Activated T-helper 2 cell treated with anti-CD3 and anti-CD28 coated beads, Interferon-gamma antibody, Interleukin-2, Interleukin-4, amounts not matched to agents 10 μg/mL and 5 μg/mL and 100 μg/mL, durations not matched to agents 14 hours and 24 hours and 36 hours (primary cell): ENCODE data around the gene GTF3C4. TPM values are rescaled to one million over a fixed set of nuclear protein-coding genes. Genes with fewer than 3 reads are reported as not detected.
"Not testable (repeated sequence)": the region's sequence is repeated elsewhere in the genome, so short reads cannot be mapped to it uniquely, and the experiment has no call there.

Experiments used
- DNase-seq: peaks from one replicate; pipeline ENCODE4 v3.0.0; 2021; ENCODE audit warnings: low spot score
- H3K27ac Mint-ChIP-seq: one replicate; pipeline ENCODE4 v1.8.0; 2021; ENCODE audit warnings: mixed read lengths
- H3K27me3 Mint-ChIP-seq: one replicate; pipeline ENCODE4 v1.8.0; 2021; ENCODE audit warnings: low read depth, mixed read lengths
- H3K36me3 Mint-ChIP-seq: one replicate; pipeline ENCODE4 v1.8.0; 2021; ENCODE audit warnings: low read depth, mixed read lengths
- H3K4me1 Mint-ChIP-seq: one replicate; pipeline ENCODE4 v1.8.0; 2021; ENCODE audit warnings: low read depth, mixed read lengths
- H3K4me3 Mint-ChIP-seq: one replicate; pipeline ENCODE4 v1.8.0; 2021; ENCODE audit warnings: low read depth, mild to moderate bottlenecking, moderate library complexity, mixed read lengths
- H3K9me3 Mint-ChIP-seq: one replicate; pipeline ENCODE4 v1.8.0; 2021; ENCODE audit warnings: mixed read lengths
- intact Hi-C: fragments of 100-400 bp; cut with micrococcal nuclease; formaldehyde crosslinking; loops from one replicate; pipeline ENCODE4 v1.15.1; 2023
- total RNA-seq: library from RNA; stranded (reverse); gene quantifications from 2 replicates; pipeline ENCODE4 v1.2.3, GENCODE V29; 2022

GTF3C4 gene
- total RNA-seq, 1 donor from 2014 or later: 17.7 TPM

DNA sequence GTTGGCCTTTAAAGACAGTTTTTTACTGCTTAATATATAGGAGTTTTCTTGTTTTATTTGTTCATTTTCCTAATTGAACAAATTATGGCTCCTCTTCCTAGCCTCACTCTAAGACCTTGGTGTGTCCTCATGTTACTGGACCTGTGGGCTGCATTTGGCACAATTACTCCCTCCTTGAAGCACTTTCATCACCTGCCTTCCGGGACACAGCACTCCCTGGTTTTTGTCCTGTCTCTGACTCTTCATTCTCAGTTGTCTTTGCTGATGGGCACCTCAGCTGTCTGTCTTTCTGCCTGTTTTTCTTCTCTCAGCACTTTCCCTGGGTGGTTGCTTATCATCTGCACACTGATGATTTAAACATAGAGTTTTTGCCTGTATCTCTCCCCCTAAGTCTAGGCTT is 13.6 kb downstream of the GTF3C4 start:
- peak overlapping the region; percentile 24 for H3K27ac Mint-ChIP-seq
- no peaks in the 10 kb centered on the region for H3K9me3 Mint-ChIP-seq
- intact Hi-C loops: no loop called here
- no peak overlapping the region for H3K4me3 Mint-ChIP-seq
- H3K27me3 Mint-ChIP-seq: no peaks in the 10 kb centered on the region
- H3K36me3 Mint-ChIP-seq: peaks cover 84% of the 10 kb centered on the region
- H3K4me1 Mint-ChIP-seq: peaks cover 38% of the 10 kb centered on the region
- no peak for DNase-seq

DNA sequence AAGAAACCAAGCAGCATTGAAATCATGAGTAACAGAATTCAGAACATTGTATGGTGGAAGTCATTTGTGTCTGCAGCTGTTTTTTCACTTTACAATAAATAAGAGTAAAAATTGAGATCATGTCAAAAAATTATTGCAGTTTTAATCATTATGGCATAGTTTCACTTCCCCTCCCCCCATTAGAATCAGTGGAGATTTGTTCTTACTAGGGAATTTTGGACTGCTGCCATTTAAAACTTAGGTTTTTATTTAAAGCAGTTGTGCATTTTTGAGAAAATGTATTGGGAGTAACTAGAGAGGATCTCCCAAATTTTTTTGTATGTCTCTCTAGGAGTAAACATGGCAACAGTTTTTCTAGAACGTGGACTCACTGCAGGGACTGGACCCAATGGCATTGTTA is 20.4 kb downstream of the GTF3C4 start:
- no peak for DNase-seq
- H3K4me3 Mint-ChIP-seq: no peak overlapping the region
- peaks cover 78% of the 10 kb centered on the region for H3K36me3 Mint-ChIP-seq

GRCh38 chr9:132694144-132694543 is 23.9 kb downstream of the GTF3C4 start:
- no peak for DNase-seq
- no peak overlapping the region for H3K4me3 Mint-ChIP-seq
- H3K9me3 Mint-ChIP-seq: peaks cover 54% of the 10 kb centered on the region
- peaks cover 2% of the 10 kb centered on the region for H3K4me1 Mint-ChIP-seq
- H3K36me3 Mint-ChIP-seq: peaks cover 51% of the 10 kb centered on the region
- intact Hi-C loops: no loop called here
- H3K27ac Mint-ChIP-seq: no peak overlapping the region
- H3K27me3 Mint-ChIP-seq: peaks cover 3% of the 10 kb centered on the region

More for the DNA sequence above, 20.4 kb downstream of the GTF3C4 start:
- Mint-ChIP-seq H3K9me3 (peaks cover 23% of the 10 kb centered on the region), H3K4me1 (peaks cover 8% of the 10 kb centered on the region), H3K27me3 (no peaks in the 10 kb centered on the region), H3K27ac (no peak overlapping the region)
- intact Hi-C loops: no loop called here

DNA sequence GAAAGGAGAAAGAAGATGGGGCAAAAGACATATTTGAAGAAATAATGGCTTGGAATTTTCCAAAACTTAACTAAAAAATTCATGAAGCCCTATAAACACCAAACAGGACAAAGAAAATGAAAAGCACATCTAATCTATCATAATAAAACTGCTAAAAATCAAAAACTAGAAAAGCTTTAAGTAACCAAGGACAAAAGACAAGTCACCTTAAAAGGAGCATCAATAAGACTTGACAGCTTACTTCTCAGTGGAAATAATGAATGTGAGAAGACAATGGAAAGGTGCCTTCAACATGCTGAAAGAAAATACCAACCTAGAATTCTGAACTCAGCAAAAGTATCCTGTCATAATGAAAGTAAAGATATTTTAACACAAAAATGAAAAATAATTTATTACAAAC is 27.0 kb downstream of the GTF3C4 start:
- H3K36me3 Mint-ChIP-seq: peaks cover 22% of the 10 kb centered on the region
- H3K9me3 Mint-ChIP-seq: peaks cover 54% of the 10 kb centered on the region
- DNase-seq: no peak
- H3K4me3 Mint-ChIP-seq: no peak overlapping the region
- H3K27me3 Mint-ChIP-seq: peaks cover 3% of the 10 kb centered on the region
- no peak overlapping the region for H3K27ac Mint-ChIP-seq
- H3K4me1 Mint-ChIP-seq: peaks cover 2% of the 10 kb centered on the region
- intact Hi-C loops: loop anchor here (5.0 kb wide), 1 partner anchor 105 kb away; no protein-coding TSS in a partner anchor

DNA sequence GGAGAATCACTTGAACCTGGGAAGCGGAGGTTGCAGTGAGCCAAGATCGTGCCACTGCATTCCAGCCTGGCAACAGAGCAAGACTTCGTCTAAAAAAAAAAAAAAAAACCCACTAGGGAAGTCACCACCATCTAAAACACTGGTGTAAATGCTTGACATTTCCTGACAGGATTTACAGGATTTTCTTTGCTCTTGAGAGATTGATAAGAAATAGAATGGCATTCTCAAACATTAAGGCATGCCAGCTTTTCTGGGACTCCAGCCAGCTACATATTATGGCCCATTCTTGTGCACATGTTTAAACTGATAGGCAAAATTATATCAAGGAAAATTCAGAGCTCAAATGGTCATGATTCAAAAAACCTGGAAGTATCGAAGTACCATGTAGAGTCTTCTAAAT is 28.7 kb downstream of the GTF3C4 start:
- no peak for DNase-seq
- H3K27me3 Mint-ChIP-seq: peaks cover 7% of the 10 kb centered on the region
- H3K27ac Mint-ChIP-seq: no peak overlapping the region
- no peak overlapping the region for H3K4me3 Mint-ChIP-seq
- intact Hi-C loops: loop anchor here (5.0 kb wide), 1 partner anchor 103 kb away; no protein-coding TSS in a partner anchor
- peaks cover 48% of the 10 kb centered on the region for H3K9me3 Mint-ChIP-seq
- peaks cover 7% of the 10 kb centered on the region for H3K36me3 Mint-ChIP-seq
- peaks cover 2% of the 10 kb centered on the region for H3K4me1 Mint-ChIP-seq

GRCh38 chr9:132699956-132700355 is 29.7 kb downstream of the GTF3C4 start:
- intact Hi-C loops: loop anchor here (5.0 kb wide), 1 partner anchor 102 kb away; no protein-coding TSS in a partner anchor

DNA sequence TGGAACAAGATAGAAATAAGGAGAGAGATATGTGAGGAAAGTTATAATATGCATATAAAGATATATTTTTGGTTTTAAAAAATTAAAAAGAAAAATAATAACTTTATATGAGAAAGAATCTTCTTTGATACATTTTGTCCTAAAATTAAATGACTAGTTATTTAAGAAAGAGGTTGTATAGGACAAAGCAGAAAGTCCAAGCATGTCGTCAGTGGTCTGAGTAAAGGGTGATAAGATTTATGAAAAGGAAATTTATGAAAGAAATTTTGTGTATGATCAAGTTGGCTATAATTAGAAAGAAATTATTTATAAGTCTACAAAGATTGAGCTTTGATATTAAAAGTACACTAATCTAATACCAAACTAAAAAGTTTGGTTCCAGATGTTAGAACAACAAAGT is 32.0 kb downstream of the GTF3C4 start:
- peaks cover 20% of the 10 kb centered on the region for H3K9me3 Mint-ChIP-seq
- peaks cover 7% of the 10 kb centered on the region for H3K27me3 Mint-ChIP-seq
- no peaks in the 10 kb centered on the region for H3K4me1 Mint-ChIP-seq
- intact Hi-C loops: no loop called here
- peaks cover 3% of the 10 kb centered on the region for H3K36me3 Mint-ChIP-seq
- DNase-seq: no peak
- H3K4me3 Mint-ChIP-seq: no peak overlapping the region
- no peak overlapping the region for H3K27ac Mint-ChIP-seq

More at GRCh38 chr9:132699956-132700355, 29.7 kb downstream of the GTF3C4 start:
- DNase-seq: no peak
- peaks cover 3% of the 10 kb centered on the region for H3K36me3 Mint-ChIP-seq
- H3K4me3 Mint-ChIP-seq: no peak overlapping the region
- peaks cover 7% of the 10 kb centered on the region for H3K27me3 Mint-ChIP-seq
- no peak overlapping the region for H3K27ac Mint-ChIP-seq
- peaks cover 39% of the 10 kb centered on the region for H3K9me3 Mint-ChIP-seq
- no peaks in the 10 kb centered on the region for H3K4me1 Mint-ChIP-seq

DNA sequence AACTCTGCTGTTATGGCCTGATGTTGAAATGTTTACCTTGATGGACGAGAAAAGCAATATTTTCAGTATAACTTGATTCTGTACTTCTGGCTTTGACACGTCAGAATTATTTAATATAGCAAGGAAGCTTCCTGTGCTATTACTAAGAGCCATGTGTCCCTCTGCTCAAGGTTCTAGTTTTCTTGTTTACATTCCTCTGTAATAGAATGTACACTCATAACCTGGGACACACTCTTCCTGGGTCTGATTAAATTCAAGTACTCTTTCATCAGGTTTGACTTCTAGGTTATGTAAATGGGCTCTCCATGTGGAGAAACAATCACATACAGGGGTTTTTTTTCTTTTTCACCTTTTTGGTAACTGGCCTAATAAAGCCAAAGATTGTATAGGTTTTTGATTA is 33.1 kb downstream of the GTF3C4 start:
- H3K27me3 Mint-ChIP-seq: peaks cover 4% of the 10 kb centered on the region
- peaks cover 9% of the 10 kb centered on the region for H3K9me3 Mint-ChIP-seq
- intact Hi-C loops: no loop called here
- no peaks in the 10 kb centered on the region for H3K4me1 Mint-ChIP-seq
- no peak overlapping the region for H3K27ac Mint-ChIP-seq
- DNase-seq: no peak
- H3K4me3 Mint-ChIP-seq: no peak overlapping the region
- H3K36me3 Mint-ChIP-seq: no peaks in the 10 kb centered on the region

DNA sequence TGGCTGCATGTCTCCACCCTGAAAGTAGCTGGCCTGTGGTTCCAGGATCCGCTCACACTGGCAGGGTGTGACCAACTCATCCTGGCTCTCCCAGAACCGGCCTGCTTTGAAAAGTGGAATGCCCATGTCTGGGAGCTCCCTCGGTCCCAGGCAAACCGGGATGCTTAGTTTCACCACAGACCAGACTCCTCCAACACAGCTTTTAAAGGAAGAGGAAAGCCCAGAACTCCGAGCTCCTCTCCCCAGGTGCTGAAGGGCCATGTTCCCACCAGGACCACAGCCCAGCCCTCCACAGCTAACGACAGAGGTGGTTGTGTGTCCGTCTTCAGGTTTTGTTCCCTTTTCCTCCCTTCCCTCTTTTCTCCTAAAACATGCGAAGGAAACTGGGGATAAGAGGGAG is 38.0 kb downstream of the GTF3C4 start:
- H3K36me3 Mint-ChIP-seq: no peaks in the 10 kb centered on the region
- intact Hi-C loops: no loop called here
- H3K27me3 Mint-ChIP-seq: peaks cover 8% of the 10 kb centered on the region
- no peaks in the 10 kb centered on the region for H3K4me1 Mint-ChIP-seq
- H3K9me3 Mint-ChIP-seq: peaks cover 1% of the 10 kb centered on the region
- H3K4me3 Mint-ChIP-seq: no peak overlapping the region
- DNase-seq: no peak
- H3K27ac Mint-ChIP-seq: no peak overlapping the region

DNA sequence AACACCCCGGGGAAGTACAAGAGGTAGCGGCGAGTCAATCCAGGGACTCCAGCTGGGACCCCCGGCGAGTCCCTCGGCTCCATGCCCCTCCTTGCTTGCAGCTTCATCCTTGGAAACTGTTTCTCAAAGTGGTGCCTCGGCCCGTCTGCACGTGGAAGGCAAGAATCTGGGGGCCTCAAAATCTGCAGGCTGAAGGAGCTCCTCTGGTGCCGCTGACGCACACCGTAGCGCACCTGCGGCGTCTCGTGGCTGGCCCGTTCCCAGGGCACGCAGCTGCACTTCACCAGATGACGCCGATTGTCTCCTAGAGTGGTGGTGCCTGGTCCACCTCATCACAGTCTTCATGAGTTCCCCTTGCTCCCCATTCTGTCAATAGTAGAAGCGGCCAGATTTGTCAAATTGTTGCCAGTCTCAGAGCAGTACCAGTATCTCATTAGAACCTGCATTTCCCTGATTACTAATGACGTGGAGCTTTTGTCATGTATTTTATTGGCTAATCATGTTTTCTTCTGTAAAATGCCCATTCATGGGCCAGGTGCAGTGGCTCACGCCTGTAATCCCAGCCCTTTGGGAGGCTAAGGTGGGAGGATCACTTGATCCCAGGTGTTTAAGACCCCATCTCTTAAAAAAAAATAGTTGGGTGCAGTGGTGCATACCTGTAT is 38.6 kb downstream of the GTF3C4 start:
- Mint-ChIP-seq H3K9me3 (no peaks in the 10 kb centered on the region), H3K4me1 (no peaks in the 10 kb centered on the region), H3K36me3 (no peaks in the 10 kb centered on the region), H3K27me3 (peaks cover 6% of the 10 kb centered on the region), H3K4me3 (no peak overlapping the region), H3K27ac (no peak overlapping the region)
- intact Hi-C loops: no loop called here
- DNase-seq: no peak

DNA sequence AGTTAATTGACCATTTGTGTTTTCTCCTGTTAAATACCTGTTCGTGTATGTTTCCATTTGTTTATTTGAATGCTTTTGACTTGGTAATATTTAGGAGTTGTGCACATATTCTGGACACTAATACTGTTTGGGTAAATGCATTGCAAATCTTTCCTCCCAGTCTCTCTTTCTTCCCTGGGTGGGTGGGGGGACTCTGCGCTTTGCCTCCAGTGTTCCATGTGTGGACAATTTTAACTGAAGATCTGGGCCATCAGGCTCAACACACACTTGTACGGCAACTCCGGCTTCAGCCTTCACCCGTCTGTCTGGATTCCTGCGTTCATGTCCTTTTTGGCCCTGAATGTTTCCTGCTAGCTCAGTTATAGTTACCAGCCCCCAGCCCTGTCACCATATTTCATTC is 40.1 kb downstream of the GTF3C4 start:
- no peaks in the 10 kb centered on the region for H3K9me3 Mint-ChIP-seq
- peaks cover 6% of the 10 kb centered on the region for H3K27me3 Mint-ChIP-seq
- H3K4me3 Mint-ChIP-seq: no peak overlapping the region
- H3K27ac Mint-ChIP-seq: no peak overlapping the region
- DNase-seq: no peak
- intact Hi-C loops: no loop called here
- H3K36me3 Mint-ChIP-seq: no peaks in the 10 kb centered on the region
- no peaks in the 10 kb centered on the region for H3K4me1 Mint-ChIP-seq

DNA sequence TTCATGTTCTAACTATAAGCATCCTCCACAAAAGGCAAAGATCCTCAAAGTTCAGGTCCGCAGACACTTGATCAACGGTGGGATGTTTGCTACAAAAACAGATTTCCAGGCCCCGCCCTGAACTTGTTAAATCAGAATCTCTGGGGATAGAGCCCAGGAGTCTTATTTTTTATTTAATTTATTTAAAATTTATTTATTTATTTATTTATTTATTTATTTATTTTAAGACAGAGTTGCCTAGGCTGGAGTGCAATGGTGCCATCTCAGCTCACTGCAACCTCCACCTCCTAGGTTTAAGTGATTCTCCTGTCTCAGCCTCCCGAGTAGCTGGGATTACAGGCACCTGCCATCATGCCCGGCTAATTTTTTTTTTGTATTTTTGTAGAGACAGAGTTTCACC is 40.9 kb downstream of the GTF3C4 start:
- DNase-seq: not testable (repeated sequence)

GRCh38 chr9:132711846-132712245 is 41.6 kb downstream of the GTF3C4 start:
- H3K27ac Mint-ChIP-seq: no peak overlapping the region
- no peak overlapping the region for H3K4me3 Mint-ChIP-seq
- no peaks in the 10 kb centered on the region for H3K36me3 Mint-ChIP-seq
- DNase-seq: no peak
- no peaks in the 10 kb centered on the region for H3K9me3 Mint-ChIP-seq
- H3K27me3 Mint-ChIP-seq: peaks cover 9% of the 10 kb centered on the region
- H3K4me1 Mint-ChIP-seq: no peaks in the 10 kb centered on the region
- intact Hi-C loops: no loop called here

More for the DNA sequence above, 40.9 kb downstream of the GTF3C4 start:
- H3K27ac Mint-ChIP-seq, H3K36me3 Mint-ChIP-seq, H3K9me3 Mint-ChIP-seq, H3K27me3 Mint-ChIP-seq, intact Hi-C loops, H3K4me3 Mint-ChIP-seq, H3K4me1 Mint-ChIP-seq: not testable (repeated sequence)
